Fibroblast of upper back skin (primary cell): ENCODE results near the gene LDLRAD4.

Experiments
- DNase-seq: peaks from one replicate; pipeline ENCODE4 v3.0.0-alpha.2; 2013

The LDLRAD4 gene

DNA sequence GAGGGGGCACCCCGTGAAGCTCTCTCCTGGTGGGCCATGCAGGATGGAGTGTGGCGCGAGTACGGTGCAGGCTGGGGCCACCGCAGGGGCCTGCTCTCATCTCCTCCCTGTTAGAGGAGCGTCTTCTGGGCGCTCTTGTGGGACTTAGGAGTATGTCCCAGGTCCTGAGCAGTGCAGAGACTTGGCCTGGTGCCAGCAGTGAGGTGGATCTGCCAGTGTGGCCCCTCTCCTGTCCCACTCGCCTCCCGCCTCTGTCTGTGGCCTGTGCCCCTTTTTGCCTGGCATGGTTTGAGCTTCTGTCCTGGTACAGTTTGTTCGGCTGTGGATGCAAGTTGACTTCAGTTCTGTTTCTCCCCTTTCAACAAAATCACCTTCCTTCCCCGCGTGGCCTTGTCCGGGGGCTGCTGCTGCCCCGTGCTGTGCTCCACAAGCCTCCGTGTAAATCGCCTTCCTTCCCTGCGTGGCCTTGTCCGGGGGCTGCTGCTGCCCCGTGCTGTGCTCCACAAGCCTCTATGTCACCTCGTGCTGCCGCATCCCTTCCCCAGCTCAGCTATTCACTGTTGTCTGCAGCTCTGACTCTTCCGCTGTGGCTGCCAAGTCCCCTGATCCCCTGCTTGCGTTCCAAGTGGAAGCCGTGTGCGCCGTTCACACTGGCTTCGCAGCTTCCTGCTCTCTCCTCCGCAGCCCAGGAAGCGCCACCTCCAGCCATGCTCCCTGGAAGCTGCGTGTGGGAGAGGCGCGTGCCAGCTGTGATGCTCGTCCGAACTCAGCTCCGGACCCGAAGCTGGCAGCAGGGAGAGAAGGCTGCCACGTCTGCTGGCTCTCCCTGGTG, 13.7 kb downstream of the LDLRAD4 start:
- peak; percentile 5 for DNase-seq

DNA sequence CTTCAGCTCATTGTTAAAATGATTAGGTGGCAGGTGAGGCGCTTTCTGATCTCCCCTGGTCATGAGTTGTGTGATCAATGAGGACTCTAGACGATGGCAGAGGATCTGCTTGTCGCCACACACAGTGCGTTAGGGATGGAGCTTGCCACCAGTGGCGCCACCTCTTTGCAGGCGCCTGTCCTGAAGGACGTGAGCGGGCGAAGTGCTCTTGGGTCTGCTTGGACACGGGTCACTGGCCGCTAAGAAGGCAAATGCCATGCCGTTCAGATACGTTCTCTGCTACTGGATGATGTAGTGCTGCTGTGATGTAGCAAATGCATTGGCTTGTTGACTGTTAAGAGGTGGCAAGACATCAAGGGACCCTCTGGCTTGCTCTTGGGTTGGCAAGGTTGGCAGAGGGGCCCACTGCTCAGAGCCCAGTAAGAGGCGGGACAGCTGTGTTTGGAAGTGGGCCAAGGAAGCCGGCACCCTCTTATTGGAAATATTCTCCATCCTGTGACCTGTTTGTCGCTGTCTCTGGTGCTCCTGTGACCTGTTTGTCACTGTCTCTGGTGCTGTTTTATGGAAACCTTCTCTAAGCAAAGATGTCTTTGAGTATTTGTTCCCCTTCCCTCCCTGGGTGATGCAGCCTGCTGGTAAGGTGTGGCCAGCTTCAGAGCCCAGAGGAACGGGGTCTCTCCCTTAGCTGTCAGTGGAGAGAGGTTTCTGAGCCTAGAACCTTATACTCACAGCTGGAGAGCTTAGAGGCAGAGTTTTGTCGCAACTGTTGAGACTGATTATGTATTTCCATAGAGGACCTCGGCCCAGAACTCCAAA, 14.6 kb downstream of the LDLRAD4 start:
- no peak for DNase-seq

DNA sequence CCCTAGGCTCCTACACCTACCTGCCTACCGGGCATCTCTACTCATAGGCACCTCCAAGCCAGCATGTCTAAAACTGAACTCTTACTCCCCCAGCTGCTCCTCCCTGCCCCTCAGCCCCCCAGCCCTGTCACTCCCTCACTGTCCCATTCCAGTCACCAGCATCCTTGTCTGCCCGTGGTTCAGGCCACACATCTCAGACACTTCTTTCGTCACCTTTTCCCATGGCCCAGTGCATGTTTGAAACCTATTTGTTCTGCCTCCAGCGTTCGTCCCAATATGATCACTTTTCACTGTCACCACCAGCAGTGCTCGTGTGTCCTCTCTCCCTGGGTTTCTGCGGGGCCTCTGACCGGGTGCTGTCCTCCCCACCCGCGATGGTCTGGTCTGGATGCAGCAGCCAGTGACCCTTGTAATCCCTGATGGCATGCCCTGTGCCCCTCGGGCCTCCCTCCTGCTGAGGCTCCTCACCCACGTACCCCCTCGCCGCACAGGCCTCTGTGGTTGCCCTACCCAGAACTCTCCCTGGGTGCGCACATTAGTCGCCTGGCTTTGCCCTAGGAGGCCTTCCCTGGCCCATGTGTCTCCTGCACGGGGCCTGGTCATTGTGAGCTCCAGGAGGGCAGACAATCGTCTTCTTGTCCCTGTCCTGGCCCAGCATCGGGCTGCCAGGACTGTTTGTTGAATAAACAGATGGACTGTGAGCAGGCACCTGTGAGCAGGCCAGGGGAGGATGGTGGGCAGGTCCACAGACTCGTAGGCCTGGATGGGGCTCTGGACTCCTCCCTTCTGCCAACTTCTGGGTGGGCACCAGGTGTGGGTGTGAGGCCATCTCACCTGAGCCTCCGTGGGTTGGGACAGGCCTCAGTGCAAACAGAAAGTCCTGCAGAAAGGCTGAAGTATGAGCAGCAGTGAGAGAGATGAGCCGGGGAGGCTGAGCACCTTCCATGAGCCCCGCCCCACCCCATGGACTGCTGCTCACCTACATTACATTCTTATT, 15.5 kb downstream of the LDLRAD4 start:
- DNase-seq, result no peak

DNA sequence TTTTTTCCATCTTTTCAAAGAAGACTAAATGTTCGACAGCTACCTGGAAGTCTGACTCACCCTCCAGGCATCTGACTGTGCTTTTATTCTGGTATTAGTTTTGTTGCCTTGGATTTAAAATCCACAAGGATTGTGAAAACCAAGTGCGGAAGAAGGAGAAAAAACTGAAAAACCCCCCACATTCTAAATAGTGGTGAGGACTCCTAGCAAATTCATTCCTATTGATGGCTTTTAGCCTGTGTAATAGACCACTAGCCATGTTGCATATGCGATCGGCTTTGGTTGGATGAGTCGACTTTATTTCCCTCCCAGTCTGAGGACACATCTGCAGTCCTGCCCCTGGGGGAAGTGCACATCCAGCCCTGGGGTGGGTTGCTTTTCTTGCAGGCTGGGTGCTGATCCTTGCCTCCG, 16.9 kb downstream of the LDLRAD4 start:
- DNase-seq, result peak; percentile 41

DNA sequence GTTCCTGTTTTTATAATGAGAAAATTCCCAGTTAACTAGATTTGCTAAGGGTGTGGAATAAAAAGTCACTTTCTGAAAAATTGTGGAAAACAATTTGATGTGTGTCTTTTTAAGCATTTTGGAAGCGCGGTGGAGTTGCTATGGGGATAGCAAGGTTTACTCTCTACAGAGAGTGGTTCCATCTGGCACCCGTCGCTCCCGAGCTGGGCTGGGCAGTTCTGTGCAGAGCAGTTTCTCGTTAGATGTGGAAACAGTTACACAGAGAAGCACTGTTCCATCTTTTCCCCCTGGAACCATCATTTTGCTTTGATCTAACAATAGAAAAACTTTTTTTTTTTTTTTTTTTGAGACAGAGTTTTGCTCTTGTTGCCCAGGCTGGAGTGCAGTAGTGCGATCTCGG, 17.4 kb downstream of the LDLRAD4 start:
- DNase-seq, result peak; percentile 9

DNA sequence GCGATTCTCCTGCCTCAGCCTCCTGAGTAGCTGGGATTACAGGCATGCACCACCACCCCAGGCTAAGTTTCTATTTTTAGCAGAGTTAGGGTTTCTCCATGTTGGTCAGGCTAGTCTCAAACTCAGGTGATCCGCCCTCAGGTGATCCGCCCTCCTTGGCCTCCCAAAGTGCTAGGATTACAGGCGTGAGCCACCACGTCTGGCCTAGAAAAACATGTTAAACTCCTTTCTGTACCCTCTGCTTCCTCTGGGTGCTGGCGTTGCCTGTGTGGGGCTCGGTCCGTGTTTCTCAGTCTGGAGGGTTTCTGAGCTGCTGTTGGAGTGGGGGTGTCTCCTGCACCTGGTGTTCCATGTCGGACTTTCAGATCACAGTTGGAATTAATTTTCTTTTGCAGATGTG, 17.9 kb downstream of the LDLRAD4 start:
- no peak for DNase-seq

DNA sequence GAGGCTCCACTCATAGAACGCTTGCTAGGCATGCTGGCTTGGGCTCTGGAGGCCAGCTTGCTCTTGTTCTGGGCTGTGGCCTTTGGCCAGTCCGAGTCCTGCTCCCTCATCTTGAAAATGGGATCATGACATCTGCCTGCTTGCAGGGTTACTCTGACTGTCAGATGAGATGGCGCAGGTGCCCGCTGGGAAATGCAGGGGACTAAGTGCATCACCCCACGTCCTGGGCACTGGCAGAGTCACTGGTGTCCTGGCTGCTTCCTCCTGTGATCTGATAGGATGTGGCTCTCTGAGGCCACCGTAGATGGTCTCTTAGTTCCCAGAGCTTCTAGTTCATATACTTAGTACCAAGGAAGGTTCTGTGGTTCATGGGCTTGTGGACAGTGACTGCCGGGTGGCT, 18.5 kb downstream of the LDLRAD4 start:
- DNase-seq, result no peak

DNA sequence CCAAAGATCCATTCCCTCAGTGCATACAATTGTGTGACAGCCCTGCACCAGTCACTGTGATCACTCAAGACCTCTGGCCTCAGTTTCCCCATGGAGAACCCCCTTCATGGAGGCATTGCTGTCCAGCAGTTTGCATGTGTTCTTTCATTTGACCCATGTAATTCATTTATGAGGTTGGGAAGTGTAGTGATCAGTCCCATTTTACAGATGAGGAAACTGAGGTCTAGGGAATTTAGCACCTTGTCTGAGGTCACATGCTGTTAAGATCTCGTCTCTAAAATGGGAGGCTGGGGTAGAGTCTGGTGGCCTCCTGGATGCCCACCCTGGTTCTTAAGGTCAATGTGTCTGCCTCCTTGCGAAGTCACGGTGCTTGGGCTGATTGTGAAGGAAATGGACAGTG, 19.1 kb downstream of the LDLRAD4 start:
- DNase-seq, result no peak

DNA sequence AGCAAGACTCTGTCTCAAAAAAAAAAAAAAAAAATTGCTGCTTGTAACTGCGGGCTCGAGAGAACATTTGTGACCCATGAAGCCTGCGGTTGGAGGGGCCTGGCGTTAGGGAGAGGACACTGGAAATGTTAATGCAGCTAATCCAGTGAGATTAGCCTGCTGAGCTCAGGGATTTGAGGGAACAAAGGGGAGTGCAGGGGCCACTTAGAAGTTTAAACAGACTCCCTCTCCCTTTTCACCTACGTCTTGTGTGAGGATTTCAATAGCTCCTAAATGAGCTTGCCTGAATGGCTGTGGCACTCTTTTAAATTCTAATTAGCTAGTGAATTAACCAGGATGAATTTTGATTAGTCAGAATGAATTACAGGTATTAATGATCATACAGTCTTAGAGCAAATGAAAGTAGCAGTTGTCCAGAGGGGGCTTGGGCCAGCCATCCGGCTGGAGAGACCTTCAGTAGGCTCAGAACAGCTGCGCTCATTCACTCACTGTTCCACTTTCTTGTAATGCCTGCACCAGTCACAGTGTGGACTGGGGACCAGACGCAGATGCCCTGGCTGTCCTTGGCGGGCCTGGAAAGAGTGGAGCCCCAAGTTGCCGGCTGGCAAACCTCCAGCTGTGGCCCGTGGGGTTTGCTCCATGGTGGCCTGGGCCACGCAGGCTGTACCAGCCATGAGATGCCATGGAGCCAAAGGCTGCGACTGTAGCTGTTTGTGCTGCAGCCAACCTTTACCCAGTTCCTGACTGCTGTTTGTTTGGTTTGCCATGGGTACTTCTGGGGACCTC, 20.8 kb downstream of the LDLRAD4 start:
- DNase-seq, result no peak

DNA sequence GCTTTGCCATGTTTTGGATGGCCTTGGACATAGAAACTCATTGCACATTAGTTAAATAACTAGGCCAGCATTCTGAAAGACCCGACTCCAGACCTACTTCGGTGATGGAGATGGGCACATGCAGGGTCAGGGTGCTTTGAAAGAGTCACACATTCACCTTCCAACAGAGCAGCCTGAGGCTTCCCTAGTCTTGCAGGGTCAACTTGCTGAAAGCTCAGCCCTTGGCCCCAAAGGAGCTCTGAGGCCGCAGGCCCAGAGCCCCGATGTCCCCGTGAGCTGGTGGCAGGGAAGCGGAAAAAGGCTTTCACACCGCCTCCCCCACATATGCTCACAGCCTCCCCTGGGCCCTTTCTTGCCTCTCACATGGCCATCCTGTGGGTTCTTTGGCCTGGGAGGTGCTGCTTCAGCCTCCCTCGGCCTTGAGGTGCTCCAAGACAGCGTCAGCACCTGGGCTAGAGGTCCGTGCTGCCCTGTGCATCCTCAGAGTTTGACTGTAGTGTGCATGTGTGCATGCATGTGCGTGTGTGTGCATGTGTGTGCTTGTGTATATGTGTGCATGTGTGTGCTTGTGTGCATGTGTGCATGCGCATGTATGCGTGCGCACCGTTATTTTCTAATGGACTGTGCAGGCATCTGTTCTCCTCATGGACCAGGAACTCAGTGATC, 21.6 kb downstream of the LDLRAD4 start:
- DNase-seq, result no peak

DNA sequence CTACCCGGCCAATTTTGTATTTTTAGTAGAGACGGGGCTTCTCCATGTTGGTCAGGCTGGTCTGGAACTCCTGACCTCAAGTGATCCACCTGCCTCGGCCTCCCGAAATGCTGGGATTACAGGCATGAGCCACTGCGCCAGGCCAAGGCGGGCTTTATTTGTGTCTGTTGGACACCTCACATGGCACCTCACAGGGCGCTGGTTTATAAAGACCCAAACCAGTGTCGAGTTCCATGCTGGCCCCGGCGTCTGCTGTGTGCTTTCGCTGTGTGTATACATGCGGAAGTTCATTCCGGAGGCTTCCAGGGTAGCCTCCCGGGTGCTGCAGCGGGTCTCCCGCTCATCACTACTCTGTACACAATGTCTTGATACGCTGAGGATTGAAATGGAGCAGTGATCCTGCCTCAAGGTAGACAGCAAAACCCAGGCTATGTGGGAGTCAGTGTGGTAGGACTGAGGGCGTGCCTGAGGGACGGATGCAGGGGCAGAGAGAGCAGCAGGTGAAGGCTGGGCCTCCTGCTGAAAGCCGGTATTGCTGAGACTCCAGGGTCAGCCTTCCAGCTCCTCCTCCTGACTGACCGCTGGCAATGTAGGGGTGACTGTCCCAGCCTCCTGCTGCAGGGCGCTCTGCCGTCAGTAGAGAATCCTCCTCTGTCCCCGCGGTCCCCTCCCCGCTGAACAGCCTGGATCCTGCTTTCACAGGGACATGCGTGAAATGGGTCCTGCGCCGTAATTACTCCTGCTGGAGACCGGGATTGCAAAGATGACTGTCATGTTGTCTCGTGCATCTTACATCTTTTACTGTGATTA, 22.7 kb downstream of the LDLRAD4 start:
- no peak for DNase-seq

DNA sequence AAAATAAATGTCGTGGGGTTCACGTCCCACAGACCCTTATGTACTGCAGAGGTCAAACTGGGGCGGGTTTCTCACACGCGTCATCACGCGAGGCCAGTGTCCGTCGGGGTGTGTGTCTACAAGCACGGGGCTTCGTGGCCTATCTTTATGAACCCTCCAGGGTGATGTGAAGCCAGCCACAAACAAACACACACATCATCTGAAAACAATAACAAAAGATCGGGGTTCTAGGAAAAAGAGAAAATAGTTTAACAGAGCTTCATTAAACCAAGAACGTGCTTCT, 23.3 kb downstream of the LDLRAD4 start:
- no peak for DNase-seq

DNA sequence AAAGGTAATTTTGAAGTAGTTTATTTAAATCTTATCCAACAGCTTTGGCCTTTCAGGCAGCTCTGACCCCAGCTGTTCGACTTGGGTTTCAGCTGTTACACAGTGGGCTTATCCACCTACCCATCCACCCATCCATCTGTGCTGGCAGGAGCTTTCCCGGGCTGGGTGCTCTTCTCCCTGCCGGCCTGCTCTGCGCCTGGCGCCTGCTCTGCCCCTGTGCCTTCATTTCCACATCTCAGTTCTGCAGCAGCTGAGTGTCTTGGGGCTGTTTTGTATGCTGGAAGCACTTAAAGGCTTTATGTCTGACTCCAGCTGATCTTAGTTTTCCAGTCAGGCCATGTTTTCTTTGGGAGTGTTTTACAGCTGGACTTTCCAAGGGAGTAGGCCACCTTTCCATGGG, 24.2 kb downstream of the LDLRAD4 start:
- DNase-seq, result no peak

DNA sequence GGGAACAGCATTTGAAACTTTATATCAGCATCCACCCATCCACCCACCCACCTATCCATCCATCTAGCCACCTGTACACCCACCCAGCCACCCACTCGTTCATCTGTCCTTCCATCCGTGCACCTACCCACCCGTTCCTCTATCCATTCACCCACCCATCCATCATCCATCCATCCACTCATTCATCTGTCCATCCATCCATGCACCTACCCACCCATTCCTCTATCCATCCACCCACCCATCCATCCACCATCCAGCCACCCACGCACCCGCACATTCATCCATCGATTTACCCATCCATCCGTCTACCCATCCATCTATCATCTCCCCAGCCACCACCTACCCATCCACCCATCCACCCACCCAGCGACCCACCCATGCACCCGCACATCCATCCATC, 24.8 kb downstream of the LDLRAD4 start:
- DNase-seq, result no peak

DNA sequence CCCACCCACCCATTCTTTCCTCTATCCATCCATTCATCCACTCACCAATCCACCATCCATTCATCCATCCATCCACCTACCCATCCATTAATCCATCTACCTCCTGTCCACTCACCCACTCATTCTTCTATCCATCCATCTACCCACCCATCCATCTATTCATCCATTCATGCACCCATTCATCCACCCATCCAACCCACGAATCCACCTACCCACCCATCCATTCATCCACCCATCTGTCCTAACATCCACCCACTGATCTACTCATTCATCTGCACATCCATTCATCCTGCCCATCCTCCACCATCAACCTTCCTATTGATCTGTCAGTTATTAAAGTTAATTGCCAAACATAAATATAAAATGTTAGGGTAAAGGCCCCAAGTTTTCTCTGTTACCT, 25.6 kb downstream of the LDLRAD4 start:
- no peak for DNase-seq

DNA sequence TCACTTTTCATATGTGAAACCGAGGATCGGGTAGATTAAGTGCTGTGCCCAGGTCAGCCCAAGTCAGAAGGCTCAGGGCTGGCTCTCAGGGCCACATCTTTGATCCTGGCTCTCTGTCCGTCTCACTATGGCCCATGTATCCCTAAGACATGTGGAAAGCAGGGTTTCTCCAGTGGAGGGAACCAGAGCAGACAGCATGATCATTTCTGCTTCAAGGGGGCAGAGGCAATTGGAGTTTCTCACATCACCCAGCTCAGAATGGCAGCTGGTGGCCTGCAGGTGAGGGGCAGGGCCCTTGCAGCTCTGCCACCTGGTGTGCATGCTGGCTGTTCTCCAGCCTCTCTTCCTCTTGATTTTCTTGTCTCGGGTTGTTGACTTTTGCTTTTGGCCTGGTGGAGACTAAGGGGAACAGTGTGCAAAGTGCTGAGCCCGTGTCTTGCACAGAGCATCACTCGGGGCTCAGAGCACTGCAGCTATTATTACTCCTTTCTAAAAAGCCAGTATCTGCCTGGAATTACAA, 27.0 kb downstream of the LDLRAD4 start:
- DNase-seq, result no peak

DNA sequence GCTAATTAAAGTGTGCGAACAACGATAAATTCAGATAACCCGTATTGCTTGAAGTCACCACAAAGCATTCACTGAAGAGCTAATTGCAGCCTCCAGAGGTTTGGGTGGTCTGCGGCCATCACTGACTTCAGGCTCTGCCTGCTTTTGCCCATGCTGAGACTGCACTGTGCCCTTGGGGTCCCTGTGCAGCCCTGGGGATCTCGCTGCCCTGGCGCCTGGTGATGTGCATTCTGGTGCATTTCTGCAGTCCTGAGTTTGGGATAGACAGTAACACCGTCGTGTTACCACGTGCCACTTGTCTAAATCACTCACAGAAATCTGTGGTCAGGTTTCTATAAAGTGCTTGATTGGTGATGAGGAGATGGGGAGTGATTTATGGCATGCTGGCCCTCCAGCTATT, 27.6 kb downstream of the LDLRAD4 start:
- no peak for DNase-seq

DNA sequence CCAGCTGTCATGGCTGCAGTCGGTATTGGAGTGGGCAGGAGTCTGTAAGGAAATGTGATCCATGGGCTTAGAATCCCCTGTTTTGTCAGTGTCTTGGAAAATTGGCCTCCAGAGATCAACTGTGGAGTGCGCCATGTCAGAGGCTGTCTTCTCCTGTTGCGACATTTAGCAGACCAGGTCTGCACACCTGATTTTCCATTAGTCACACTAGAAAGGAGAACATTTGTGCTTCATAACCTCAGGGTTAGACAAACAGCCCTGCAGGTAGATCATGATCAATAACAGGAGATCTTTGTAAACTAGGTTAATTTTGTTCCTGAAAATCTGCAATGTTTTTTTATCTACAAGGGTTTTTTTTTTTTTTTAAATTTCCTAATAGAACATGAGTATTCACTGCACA, 28.0 kb downstream of the LDLRAD4 start:
- no peak for DNase-seq

DNA sequence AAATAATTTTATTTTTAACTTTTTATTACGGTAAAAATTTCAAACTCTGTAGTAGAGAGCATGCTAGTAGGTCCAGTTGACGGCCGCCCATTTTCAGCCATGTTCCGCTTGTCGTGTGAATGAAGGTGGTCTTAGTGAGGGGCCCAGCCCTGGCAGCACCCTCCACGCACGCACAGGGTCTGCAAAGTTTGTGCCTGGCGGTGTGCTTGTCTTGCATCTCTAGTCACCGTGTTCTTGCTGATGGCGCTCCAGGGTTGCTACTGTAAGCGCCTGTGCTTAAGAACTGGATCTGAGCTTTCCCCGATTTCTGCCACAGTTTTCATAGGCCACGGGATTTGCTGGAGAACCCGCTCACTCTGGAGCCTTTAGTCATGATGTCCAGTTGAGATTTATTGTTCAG, 28.9 kb downstream of the LDLRAD4 start:
- no peak for DNase-seq

DNA sequence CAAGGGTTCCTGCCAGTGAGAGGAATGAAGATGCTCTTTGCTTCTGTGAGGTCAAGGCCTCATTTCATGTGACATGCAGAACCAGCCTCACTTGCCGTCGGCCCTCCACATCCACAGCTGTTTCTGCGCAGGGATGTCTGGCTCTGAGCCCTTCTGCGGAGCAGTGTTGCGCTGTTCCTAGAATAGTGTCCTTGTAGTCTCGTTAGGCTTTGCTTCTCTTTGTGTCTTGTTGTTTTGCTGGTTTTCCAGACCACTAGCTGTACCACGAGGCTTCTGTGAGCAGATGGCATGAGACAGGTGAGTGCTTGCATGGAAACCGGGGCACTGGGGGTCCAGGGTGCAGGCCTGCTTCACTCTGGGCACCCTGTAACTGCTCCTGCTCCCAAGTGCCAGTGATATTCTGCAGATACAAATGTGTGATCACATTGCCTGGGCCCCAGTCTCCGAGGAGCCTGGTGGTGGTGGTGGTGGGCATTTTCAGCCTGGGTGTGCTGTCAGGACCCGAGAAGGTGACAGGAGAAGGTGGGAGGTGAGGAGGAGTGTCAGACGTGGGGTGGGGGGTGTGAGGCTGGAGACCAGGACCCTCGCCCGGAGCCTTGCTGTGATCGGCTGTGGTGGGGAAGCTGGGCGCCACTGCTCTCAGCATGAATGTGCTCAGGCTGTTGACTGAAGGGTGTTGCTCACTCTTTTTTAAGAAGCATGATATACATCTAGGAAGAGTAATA, 34.3 kb downstream of the LDLRAD4 start:
- DNase-seq, result no peak
